H1 (cell line): ENCODE data around the gene TTLL5. TPM values are rescaled to one million over a fixed set of nuclear protein-coding genes. Genes with fewer than 3 reads are reported as not detected.

Source experiments
- CTCF ChIA-PET: fragments of 300-600 bp; sonication (Branson Sonifier 250); formaldehyde crosslinking; loops from one replicate; lab custom pipeline; 2021; ENCODE audit not compliant: partially characterized antibody; lab: Charles Lee
- POLR2A ChIA-PET: fragments of 300-600 bp; sonication (Branson Sonifier 250); formaldehyde crosslinking; loops from one replicate; lab custom pipeline; 2021; ENCODE audit warnings: inconsistent platforms; ENCODE audit not compliant: partially characterized antibody; lab: Charles Lee
- DNase-seq, 2 experiments: peaks; one replicate each; pipeline versions ENCODE4 v3.0.0 to v3.0.0-alpha.2; 2010 to 2022; ENCODE audit warnings: low spot score in 2 of 2, low read depth in 1 of 2, mixed read lengths in 1 of 2
- FAIRE-seq: peaks from 2 replicates; lab custom pipeline; 2011; peaks lifted over from hg19 to GRCh38; lab: Jason Lieb, UNC
- H2AFZ ChIP-seq: 2 replicates; pipeline ENCODE4 v1.8.1; 2012; ENCODE audit warnings: low read length, inconsistent platforms
- H2AK5ac ChIP-seq: 2 replicates; pipeline ENCODE4 v1.6.1; 2013; ENCODE audit warnings: low read depth, low read length
- H2BK120ac ChIP-seq: replicated peaks from 2 replicates; pipeline ENCODE3; 2013; ENCODE audit warnings: low read depth, low read length, inconsistent platforms
- H2BK12ac ChIP-seq: 2 replicates; pipeline ENCODE4 v1.6.1; 2013; ENCODE audit warnings: low read depth, low read length
- H2BK15ac ChIP-seq: 2 replicates; pipeline ENCODE4 v1.6.1; 2013; ENCODE audit warnings: low read length
- H2BK20ac ChIP-seq: 2 replicates; pipeline ENCODE4 v1.6.1; 2013; ENCODE audit warnings: low read length
- H2BK5ac ChIP-seq: 2 replicates; pipeline ENCODE4 v1.6.1; 2013; ENCODE audit warnings: low read depth, low read length
- H3K14ac ChIP-seq: 2 replicates; pipeline ENCODE4 v1.6.1; 2013; ENCODE audit warnings: inconsistent platforms; ENCODE audit not compliant: insufficient read length
- H3K18ac ChIP-seq: 2 replicates; pipeline ENCODE4 v1.6.1; 2013; ENCODE audit warnings: low read length; ENCODE audit errors: extremely low read depth
- H3K23ac ChIP-seq: 2 replicates; pipeline ENCODE4 v1.6.1; 2013; ENCODE audit warnings: inconsistent platforms; ENCODE audit not compliant: insufficient read length
- H3K23me2 ChIP-seq: 2 replicates; pipeline ENCODE4 v1.6.1; 2013; ENCODE audit warnings: low read depth, low read length
- H3K27ac ChIP-seq: 2 replicates; pipeline ENCODE4 v1.6.1; 2011; ENCODE audit warnings: low read depth, low read length, inconsistent platforms
- H3K27me3 ChIP-seq, 4 experiments: replicated peaks in 1 of 4; 1 replicate in 1 of 4; 2 replicates in 3 of 4; pipeline versions ENCODE4 v1.6.1 to v1.8.1; 2011 to 2013; ENCODE audit warnings: low read length in 3 of 4, mild to moderate bottlenecking in 3 of 4, inconsistent platforms in 2 of 4, mixed read lengths in 2 of 4, moderate library complexity in 1 of 4; ENCODE audit not compliant: control insufficient read depth in 3 of 4, insufficient read depth in 3 of 4; ENCODE audit errors: extremely low read depth in 1 of 4
- H3K36me3 ChIP-seq, 4 experiments: 2 replicates each; pipeline versions ENCODE4 v1.6.1 to v1.8.1; 2011 to 2013; ENCODE audit warnings: mild to moderate bottlenecking in 4 of 4, low read length in 3 of 4, moderate library complexity in 2 of 4, control low read depth in 1 of 4, inconsistent platforms in 1 of 4; ENCODE audit not compliant: insufficient read depth in 4 of 4, control insufficient read depth in 2 of 4
- H3K4ac ChIP-seq: replicated peaks from 2 replicates; pipeline ENCODE3; 2013; ENCODE audit warnings: low read length, low read depth, mixed read lengths, inconsistent platforms; ENCODE audit not compliant: insufficient read length
- H3K4me1 ChIP-seq, 4 experiments: replicated peaks in 1 of 4; 1 replicate in 1 of 4; 2 replicates in 3 of 4; pipeline versions ENCODE4 v1.6.1 to v1.8.1; 2011 to 2013; ENCODE audit warnings: low read length in 3 of 4, inconsistent platforms in 2 of 4, mixed read lengths in 1 of 4; ENCODE audit not compliant: insufficient read depth in 4 of 4, control insufficient read depth in 3 of 4
- H3K4me2 ChIP-seq, 2 experiments: 2 replicates each; pipeline versions ENCODE4 v1.6.1 to v1.8.1; 2011 to 2013; ENCODE audit warnings: low read depth in 2 of 2, low read length in 2 of 2, control low read depth in 1 of 2, inconsistent platforms in 1 of 2, mild to moderate bottlenecking in 1 of 2; ENCODE audit not compliant: insufficient read depth in 1 of 2
- H3K4me3 ChIP-seq, 4 experiments: fragments of 200-600, 300-600 bp in 1 of 4; sonication (generic), shearing (Covaris generic), sonication (Bioruptor Twin) in 1 of 4; 2 replicates each; pipeline versions ENCODE4 v1.5.1 to v1.8.1; 2011 to 2016; ENCODE audit warnings: low read length in 4 of 4, low read depth in 3 of 4, control low read depth in 2 of 4, inconsistent platforms in 2 of 4, mild to moderate bottlenecking in 2 of 4, mixed read lengths in 1 of 4, moderate library complexity in 1 of 4; ENCODE audit not compliant: insufficient read depth in 2 of 4; ENCODE audit errors: extremely low read depth in 1 of 4
- H3K56ac ChIP-seq: replicated peaks from 2 replicates; pipeline ENCODE3; 2013; ENCODE audit warnings: low read depth, mild to moderate bottlenecking, mixed read lengths, low read length, inconsistent platforms; ENCODE audit not compliant: insufficient read length
- H3K79me1 ChIP-seq: 2 replicates; pipeline ENCODE4 v1.6.1; 2013; ENCODE audit warnings: low read depth, low read length, control low read depth
- H3K79me2 ChIP-seq, 2 experiments: 2 replicates each; pipeline versions ENCODE4 v1.6.1 to v1.8.1; 2012 to 2013; ENCODE audit warnings: low read length in 2 of 2, mild to moderate bottlenecking in 2 of 2, inconsistent platforms in 1 of 2; ENCODE audit not compliant: insufficient read depth in 2 of 2, control insufficient read depth in 1 of 2
- H3K9ac ChIP-seq, 4 experiments: replicated peaks in 1 of 4; 1 replicate in 1 of 4; 2 replicates in 3 of 4; pipeline versions ENCODE4 v1.6.1 to v1.8.1; 2011 to 2013; ENCODE audit warnings: low read depth in 3 of 4, low read length in 3 of 4, control low read depth in 2 of 4, mild to moderate bottlenecking in 2 of 4, moderate library complexity in 2 of 4, inconsistent platforms in 1 of 4; ENCODE audit errors: extremely low read depth in 1 of 4
- H3K9me3 ChIP-seq, 2 experiments: 2 replicates each; pipeline versions ENCODE4 v1.6.1 to v1.8.1; 2012 to 2013; ENCODE audit warnings: mild to moderate bottlenecking in 2 of 2, moderate library complexity in 2 of 2, control low read depth in 1 of 2, inconsistent platforms in 1 of 2, low read depth in 1 of 2, low read length in 1 of 2, mixed read lengths in 1 of 2; ENCODE audit not compliant: insufficient read depth in 2 of 2
- H4K20me1 ChIP-seq, 2 experiments: replicated peaks in 1 of 2; 2 replicates each; pipeline versions ENCODE3 to v1.8.1; 2011 to 2013; ENCODE audit warnings: inconsistent platforms in 2 of 2, low read length in 2 of 2, mild to moderate bottlenecking in 1 of 2; ENCODE audit not compliant: insufficient read depth in 2 of 2, control insufficient read depth in 1 of 2
- H4K5ac ChIP-seq: 2 replicates; pipeline ENCODE4 v1.6.1; 2013; ENCODE audit warnings: low read length, low read depth, mixed read lengths, inconsistent platforms; ENCODE audit not compliant: insufficient read length
- H4K8ac ChIP-seq: 2 replicates; pipeline ENCODE4 v1.8.0; 2013; ENCODE audit warnings: mild to moderate bottlenecking, moderate library complexity, low read length, inconsistent platforms; ENCODE audit not compliant: insufficient read depth; ENCODE audit errors: extremely low read depth
- H4K91ac ChIP-seq: replicated peaks from 2 replicates; pipeline ENCODE3; 2013; ENCODE audit warnings: low read length, mixed read lengths, inconsistent platforms; ENCODE audit not compliant: insufficient read length
- CREB1 ChIP-seq: IDR thresholded peaks from 2 replicates; pipeline ENCODE4 v1.6.1; 2012; ENCODE audit warnings: inconsistent platforms
- CTBP2 ChIP-seq: IDR thresholded peaks from 2 replicates; pipeline ENCODE4 v1.7.0; 2011; ENCODE audit warnings: borderline replicate concordance, mild to moderate bottlenecking, moderate library complexity, mixed read lengths, low read length; ENCODE audit not compliant: insufficient read depth, insufficient read length
- EGR1 ChIP-seq: IDR thresholded peaks from 2 replicates; pipeline ENCODE4 v1.6.1; 2011; ENCODE audit warnings: low read depth, low read length, borderline replicate concordance
- EP300 ChIP-seq, 2 experiments: IDR thresholded peaks; 1 replicate in 1 of 2; 2 replicates in 1 of 2; pipeline ENCODE4 v1.6.1; 2011 to 2012; ENCODE audit warnings: low read depth in 2 of 2, low read length in 2 of 2, mild to moderate bottlenecking in 2 of 2, borderline replicate concordance in 1 of 2, inconsistent platforms in 1 of 2, moderate library complexity in 1 of 2
- KDM4A ChIP-seq: IDR thresholded peaks from one replicate; pipeline ENCODE4 v1.7.1; 2012; ENCODE audit warnings: low read depth, mild to moderate bottlenecking, moderate library complexity, low read length, inconsistent platforms; ENCODE audit not compliant: severe bottlenecking
- POU5F1 ChIP-seq: IDR thresholded peaks from 2 replicates; pipeline ENCODE4 v1.6.1; 2011; ENCODE audit warnings: low read depth, mild to moderate bottlenecking, low read length, moderate library complexity
- RAD21 ChIP-seq, 2 experiments: IDR thresholded peaks in 1 of 2; conservative IDR thresholded peaks in 1 of 2; 2 replicates each; pipeline ENCODE4 v1.6.1; 2011; ENCODE audit warnings: low read depth in 2 of 2, low read length in 2 of 2, improper control_type of control experiment in 1 of 2, inconsistent platforms in 1 of 2, mild to moderate bottlenecking in 1 of 2, moderate library complexity in 1 of 2
- RNF2 ChIP-seq: fragments of 200-900, 300-1000 bp; sonication (generic); IDR thresholded peaks from 2 replicates; pipeline ENCODE4 v1.7.1; 2016; ENCODE audit warnings: borderline replicate concordance, low read depth, mild to moderate bottlenecking, antibody characterized with exemption, low read length; ENCODE audit not compliant: poor library complexity, severe bottlenecking; ENCODE audit errors: missing control alignments
- WGBS, 2 experiments: shearing (Covaris generic) in 1 of 2; methylation state at CpG; one replicate each; pipeline versions ENCODE4 v1.1.6 to v1.1.7; 2013 to 2015; ENCODE audit warnings: low lambda C conversion rate in 2 of 2, mixed read lengths in 2 of 2, inconsistent platforms in 1 of 2, low coverage in 1 of 2, missing lambda C conversion rate in 1 of 2; ENCODE audit not compliant: insufficient replicate concordance in 2 of 2, insufficient coverage in 1 of 2, insufficient read length in 1 of 2; ENCODE audit errors: extremely low coverage in 1 of 2, missing lambda C conversion rate in 1 of 2; 5-methylcytosine and 5-hydroxymethylcytosine counted together
- polyA plus RNA-seq, 7 experiments: library from polyadenylated mRNA; depleted of rRNA in 3 of 7; stranded (reverse) in 5 of 7; unstranded in 2 of 7; fragments of >200 nt in 5 of 7; fragments of 200-250 nt in 2 of 7; gene quantifications; 1 replicate in 5 of 7; 2 replicates in 1 of 7; 4 replicates in 1 of 7; pipeline versions ENCODE4 v1.2.1 to v1.2.3, GENCODE V29; 2011 to 2013; ENCODE audit warnings: missing spikeins in 2 of 7, mixed read lengths in 2 of 7
- total RNA-seq: library from RNA; stranded (reverse); fragmentation: NEBNext Ultra II Directional; extraction: Animal tissue kit (Norgen Biotek cat#: 25700); gene quantifications from 2 replicates; pipeline ENCODE4 v1.2.1, GENCODE V29; 2021

TTLL5 gene
- total and polyA plus RNA-seq, 2 of the 8 experiments (the other 6 are each of a cell fraction or from before 2014, with no cell fraction given), result 16.1 to 45.9 TPM

GRCh38 chr14:75646762-75647161, 14.3 kb upstream of the TTLL5 start:
- no peak overlapping the region for H3K9ac ChIP-seq
- no peaks in the 10 kb centered on the region for H3K79me2 ChIP-seq
- no peak overlapping the region for H2AFZ ChIP-seq
- H3K36me3 ChIP-seq, result peaks cover 16 to 42% (median 26%) of the 10 kb centered on the region in 4 experiments
- no peak overlapping the region for H2BK20ac ChIP-seq
- no peak overlapping the region for H2BK120ac ChIP-seq
- no peak overlapping the region for H3K4ac ChIP-seq
- H4K5ac ChIP-seq, result no peak overlapping the region
- H3K27ac ChIP-seq, result no peak overlapping the region
- POLR2A ChIA-PET, result interaction anchor here (0.8 to 2.7 kb wide), 3 partner anchors 11 to 69 kb away, joined by 4 to 11 read pairs (median 6); partner anchors contain the start of gene FLVCR2
- H3K23ac ChIP-seq, result no peak overlapping the region
- no peaks in the 10 kb centered on the region for H3K4me1 ChIP-seq
- CTCF ChIA-PET, result interaction anchor here (0.6 to 3.0 kb wide), 12 partner anchors 7 to 131 kb away, joined by 3 to 29 read pairs (median 4); partner anchors contain the start of gene FLVCR2
- WGBS, 2 experiments, result 85% methylated on average over 6 of the region's 6 CpGs; no CpG with 5 or more reads in 1 of the 2 experiments
- H3K23me2 ChIP-seq, result no peaks in the 10 kb centered on the region
- H2BK12ac ChIP-seq, result no peak overlapping the region
- no peak overlapping the region for H3K14ac ChIP-seq
- no peaks in the 10 kb centered on the region for H3K27me3 ChIP-seq
- no peaks in the 10 kb centered on the region for H3K9me3 ChIP-seq
- no peak overlapping the region for H3K4me3 ChIP-seq
- no peak overlapping the region for H3K4me2 ChIP-seq
- DNase-seq (no peak), FAIRE-seq (no peak)
- no peak for TF ChIP-seq CTBP2
- no peak for TF ChIP-seq EGR1
- no peak for TF ChIP-seq RNF2
- no peak for TF ChIP-seq EP300 (IDR thresholded peaks at IDR 0.05; ENCODE audit: borderline replicate concordance in 1 of 2, low read depth in 2 of 2, low read length in 2 of 2)
- TF ChIP-seq CREB1, result no peak
- no peak for TF ChIP-seq KDM4A
- no peak for TF ChIP-seq RAD21 (IDR thresholded peaks at IDR 0.05 in 1 of 2, conservative IDR thresholded peaks at IDR 0.05 in 1 of 2; ENCODE audit: low read depth in 2 of 2, low read length in 2 of 2)
- TF ChIP-seq POU5F1, result no peak
- H3K18ac ChIP-seq, result no peak overlapping the region
- H2BK15ac ChIP-seq, result no peak overlapping the region
- H3K56ac ChIP-seq, result no peak overlapping the region
- H4K91ac ChIP-seq, result no peak overlapping the region
- H3K79me1 ChIP-seq, result no peaks in the 10 kb centered on the region
- no peak overlapping the region for H2BK5ac ChIP-seq
- H4K8ac ChIP-seq, result no peak overlapping the region
- H2AK5ac ChIP-seq, result no peak overlapping the region
- no peaks in the 10 kb centered on the region for H4K20me1 ChIP-seq
